K562 (cell line): ENCODE results near the gene TNFRSF18. TPM values are rescaled to one million over a fixed set of nuclear protein-coding genes. Genes with fewer than 3 reads are reported as not detected.

Experiments used
- BMI1 ChIP-seq: fragments of 150-350 bp; IDR thresholded peaks from 2 replicates; pipeline ENCODE4 v1.6.1; 2014; ENCODE audit warnings: low read length
- CBX1 ChIP-seq: sonication (generic); IDR thresholded peaks from 2 replicates; pipeline ENCODE4 v1.6.1; 2016; ENCODE audit warnings: antibody characterized with exemption, low read depth, mild to moderate bottlenecking
- CREB5 ChIP-seq: fragments of 250-450 bp; sonication (Bioruptor Pico); IDR thresholded peaks from 2 replicates; pipeline ENCODE4 v1.5.0; 2020; ENCODE audit warnings: mild to moderate bottlenecking
- CTBP1 ChIP-seq: fragments of 450-650 bp; IDR thresholded peaks from 2 replicates; pipeline ENCODE4 v1.6.1; 2016; ENCODE audit warnings: borderline replicate concordance
- FOXA3 ChIP-seq, 2 experiments: fragments of 450-650 bp in 1 of 2; sonication (generic) in 1 of 2; formaldehyde crosslinking; IDR thresholded peaks in 1 of 2; conservative IDR thresholded peaks in 1 of 2; 2 replicates each; pipeline versions ENCODE4 v1.4.0 to v1.8.0; 2020 to 2022; ENCODE audit warnings: mild to moderate bottlenecking in 2 of 2, missing genetic modification reagents in 1 of 2
- GMEB1 ChIP-seq: fragments of 250-450 bp; sonication (Bioruptor Pico); IDR thresholded peaks from 2 replicates; pipeline ENCODE4 v1.4.0; 2020; ENCODE audit warnings: mild to moderate bottlenecking
- HDAC8 ChIP-seq: fragments of 450-650 bp; IDR thresholded peaks from 2 replicates; pipeline ENCODE4 v1.6.1; 2016; ENCODE audit warnings: mild to moderate bottlenecking, missing genetic modification characterization, moderate library complexity, missing compliant biosample characterization
- JUN ChIP-seq, 2 experiments: sonication (generic) in 1 of 2; formaldehyde crosslinking in 1 of 2; IDR thresholded peaks; 2 replicates each; pipeline versions ENCODE4 v1.6.1 to v1.8.0; 2012 to 2022; ENCODE audit warnings: borderline replicate concordance in 2 of 2, mild to moderate bottlenecking in 2 of 2, improper control_type of control experiment in 1 of 2, low read depth in 1 of 2, low read length in 1 of 2, missing genetic modification reagents in 1 of 2
- MAFK ChIP-seq: IDR thresholded peaks from 2 replicates; pipeline ENCODE4 v1.6.1; 2011; ENCODE audit warnings: low read length, improper control_type of control experiment
- NEUROD1 ChIP-seq: fragments of 150-350 bp; IDR thresholded peaks from 2 replicates; pipeline ENCODE4 v1.6.1; 2014; ENCODE audit warnings: borderline replicate concordance, low read length, low read depth; ENCODE audit not compliant: partially characterized antibody
- NFE2 ChIP-seq: IDR thresholded peaks from 2 replicates; pipeline ENCODE4 v1.6.1; 2014; ENCODE audit warnings: antibody characterized with exemption, low read depth
- NFRKB ChIP-seq: fragments of 450-650 bp; IDR thresholded peaks from 2 replicates; pipeline ENCODE4 v1.6.1; 2016; ENCODE audit warnings: low read depth
- RNF2 ChIP-seq: sonication (generic); IDR thresholded peaks from 2 replicates; pipeline ENCODE4 v1.6.1; 2016
- SAFB ChIP-seq: fragments of 200-400 bp; formaldehyde crosslinking; IDR thresholded peaks from 2 replicates; pipeline ENCODE4 v1.6.1; 2017; ENCODE audit warnings: low read depth, low read length, borderline replicate concordance
- SIX5 ChIP-seq, 2 experiments: IDR thresholded peaks; 2 replicates each; pipeline ENCODE4 v1.6.1; 2011; ENCODE audit warnings: low read length in 2 of 2, borderline replicate concordance in 1 of 2, low read depth in 1 of 2, mild to moderate bottlenecking in 1 of 2, moderate library complexity in 1 of 2; ENCODE audit not compliant: insufficient read depth in 1 of 2
- SMAD4 ChIP-seq: fragments of 250-450 bp; sonication (Bioruptor Pico); conservative IDR thresholded peaks from 2 replicates; pipeline ENCODE4 v1.8.0; 2021; ENCODE audit warnings: inconsistent platforms, mild to moderate bottlenecking, moderate library complexity
- SRF ChIP-seq, 2 experiments: fragments of 250-450, 450-650 bp in 1 of 2; sonication (Bioruptor Pico) in 1 of 2; sonication (generic) in 1 of 2; formaldehyde crosslinking; IDR thresholded peaks; 2 replicates each; pipeline versions ENCODE4 v1.5.0 to v1.5.1; 2020 to 2022; ENCODE audit warnings: mild to moderate bottlenecking in 1 of 2, missing genetic modification reagents in 1 of 2
- TARDBP ChIP-seq: fragments of 450-650 bp; IDR thresholded peaks from 2 replicates; pipeline ENCODE4 v1.6.1; 2016
- XRCC3 ChIP-seq: fragments of 450-650 bp; IDR thresholded peaks from 2 replicates; pipeline ENCODE4 v1.6.1; 2017; ENCODE audit warnings: mild to moderate bottlenecking, moderate library complexity
- ZBTB17 ChIP-seq: fragments of 450-650 bp; formaldehyde crosslinking; IDR thresholded peaks from 2 replicates; pipeline ENCODE4 v1.4.0; 2020; ENCODE audit warnings: mild to moderate bottlenecking
- ZBTB33 ChIP-seq: sonication (generic); formaldehyde crosslinking; IDR thresholded peaks from 2 replicates; pipeline ENCODE4 v1.8.1; 2023; ENCODE audit warnings: mild to moderate bottlenecking, missing genetic modification reagents
- ZNF124 ChIP-seq: sonication (generic); formaldehyde crosslinking; IDR thresholded peaks from 2 replicates; pipeline ENCODE4 v1.8.1; 2022; ENCODE audit warnings: missing genetic modification reagents
- ZNF184 ChIP-seq: sonication (generic); formaldehyde crosslinking; IDR thresholded peaks from 2 replicates; pipeline ENCODE4 v1.5.0; 2020; ENCODE audit warnings: missing genetic modification reagents
- polyA plus RNA-seq, 8 experiments: library from polyadenylated mRNA; depleted of rRNA in 4 of 8; stranded (reverse) in 5 of 8; unstranded in 3 of 8; fragments of >200 nt; fragmentation: Nextera tagmentation in 2 of 8; fragmentation: Illumina TruSeq in 1 of 8; extraction: Ambion mirVana in 2 of 8; extraction: Trizol in 1 of 8; gene quantifications; 2 replicates each; pipeline versions ENCODE4 v1.2.1 to v1.2.3, GENCODE V29; 2011 to 2014; ENCODE audit warnings: inconsistent platforms in 1 of 8, missing spikeins in 1 of 8
- total RNA-seq, 7 experiments: library from RNA; depleted of rRNA in 6 of 7; stranded (reverse); fragments of >200 nt in 6 of 7; fragmentation: Illumina TruSeq in 2 of 7; extraction: Trizol in 2 of 7; gene quantifications; 2 replicates each; pipeline versions ENCODE4 v1.2.1 to v1.2.3, GENCODE V29; 2011 to 2021; ENCODE audit warnings: low replicate concordance in 1 of 7

TNFRSF18 gene
- total and polyA plus RNA-seq, 9 of the 15 experiments (the other 6 are each of a cell fraction or from before 2014, with no cell fraction given) = 0.24 to 0.27 TPM; not detected in 7

GRCh38 chr1:1200876-1201810 is 5.2 kb downstream of the TNFRSF18 start (continued):
- TF ChIP-seq SMAD4 (CRISPR knock-in tag) = 0 out of 2 replicates have a peak, but pooled peaks have one; percentile 31
- TF ChIP-seq RNF2 = peak; percentile 34; the same call in 1 of the 2 replicates
- 0 out of 4 replicates have a peak, but pooled peaks of 1 of the 2 experiments have one; percentile 34 for TF ChIP-seq FOXA3 (CRISPR knock-in tag; conservative IDR thresholded peaks at IDR 0.05 in 1 of 2, IDR thresholded peaks at IDR 0.05 in 1 of 2)
- TF ChIP-seq HDAC8 = no peak
- TF ChIP-seq CREB5 = no peak
- peak; percentile 90 for TF ChIP-seq GMEB1 (CRISPR knock-in tag)
- TF ChIP-seq NEUROD1 = peak; percentile 37
- TF ChIP-seq SRF (CRISPR knock-in tag; IDR thresholded peaks at IDR 0.05) = peak in 1 of 2 experiments; percentile 25; a peak in 1 of 4 replicates
- peak; percentile 83 for TF ChIP-seq JUN (IDR thresholded peaks at IDR 0.05; ENCODE audit: borderline replicate concordance, low read depth, low read length)
- TF ChIP-seq JUN (CRISPR knock-in tag; IDR thresholded peaks at IDR 0.05; ENCODE audit: borderline replicate concordance) = no peak
- peak; percentile 96 for TF ChIP-seq TARDBP
- TF ChIP-seq ZBTB17 (CRISPR knock-in tag) = no peak
- TF ChIP-seq XRCC3 = no peak
- no peak for TF ChIP-seq ZNF184 (CRISPR knock-in tag)
- no peak for TF ChIP-seq ZNF124 (CRISPR knock-in tag)
- peak; percentile 85 for TF ChIP-seq CTBP1
- no peak for TF ChIP-seq BMI1
- no peak for TF ChIP-seq SIX5 (IDR thresholded peaks at IDR 0.05; ENCODE audit: borderline replicate concordance in 1 of 2, insufficient read depth in 1 of 2, low read depth in 1 of 2, low read length in 2 of 2)
- peak; percentile 98 for TF ChIP-seq SAFB
- TF ChIP-seq NFRKB = no peak
- no peak for TF ChIP-seq MAFK
- TF ChIP-seq NFE2 = peak; percentile 66
- peak; percentile 66; the same call in 1 of the 2 replicates for TF ChIP-seq CBX1
- TF ChIP-seq ZBTB33 = 0 out of 2 replicates have a peak, but pooled peaks have one; percentile 32
